Neural cell (in vitro differentiated cells): Measurements from ENCODE around the gene JAZF1.

Experiments used
- CTCF ChIP-seq: fragments of 450-650 bp; IDR thresholded peaks from 2 replicates; pipeline ENCODE4 v1.5.1; 2014; ENCODE audit warnings: antibody characterized with exemption, mild to moderate bottlenecking, moderate library complexity; ENCODE audit not compliant: poor library complexity, severe bottlenecking
- EZH2 ChIP-seq: fragments of 200-600, 300-800 bp; shearing (Covaris generic), sonication (generic); IDR thresholded peaks from 2 replicates; pipeline ENCODE4 v1.6.1; 2014; ENCODE audit warnings: antibody characterized with exemption, low read length, borderline replicate concordance, mild to moderate bottlenecking; ENCODE audit not compliant: insufficient read depth, poor library complexity, severe bottlenecking
- POLR2AphosphoS5 ChIP-seq: IDR thresholded peaks from 2 replicates; pipeline ENCODE4 v1.6.1; 2012
- RAD21 ChIP-seq: fragments of 450-650 bp; conservative IDR thresholded peaks from 2 replicates; pipeline ENCODE4 v1.6.1; 2014; ENCODE audit warnings: antibody characterized with exemption, mild to moderate bottlenecking, moderate library complexity
- TAF1 ChIP-seq: IDR thresholded peaks from 2 replicates; pipeline ENCODE4 v1.6.1; 2012; ENCODE audit warnings: low read depth

- TF ChIP-seq CTCF (no peak), RAD21 (no peak), POLR2AphosphoS5 (no peak), TAF1 (no peak), EZH2 (no peak)
Observed at GRCh38 chr7:28181416-28181815, 821 bp upstream of the JAZF1 start.
